ENCODE measurements around the gene PAX4.
"Not testable (repeated sequence)": the region's sequence is repeated elsewhere in the genome, so short reads cannot be mapped to it uniquely, and the experiment has no call there.

Gene PAX4

GRCh38 chr7:127584648-127585043 is 33.3 kb downstream of the PAX4 start:
- DNase-seq, result no peak

- no peak for DNase-seq
Measured at GRCh38 chr7:127582361-127582760, 35.6 kb downstream of the PAX4 start.

- DNase-seq, result no peak
Measured at GRCh38 chr7:127581716-127582115, 36.2 kb downstream of the PAX4 start.

- DNase-seq, result no peak
Measured at GRCh38 chr7:127580612-127581011, 37.3 kb downstream of the PAX4 start.

- DNase-seq, result no peak
Measured at GRCh38 chr7:127578711-127579275, 39.1 kb downstream of the PAX4 start.

GRCh38 chr7:127578036-127578684 is 39.8 kb downstream of the PAX4 start:
- no peak for DNase-seq

GRCh38 chr7:127571741-127572505 is 46.0 kb downstream of the PAX4 start:
- no peak for DNase-seq

- not testable (repeated sequence) for DNase-seq
Measured at GRCh38 chr7:127568034-127568433, 49.9 kb downstream of the PAX4 start.

- DNase-seq, result no peak
Measured at GRCh38 chr7:127566242-127566641, 51.7 kb downstream of the PAX4 start.
